ENCODE data around the gene DLG1.

DNA sequence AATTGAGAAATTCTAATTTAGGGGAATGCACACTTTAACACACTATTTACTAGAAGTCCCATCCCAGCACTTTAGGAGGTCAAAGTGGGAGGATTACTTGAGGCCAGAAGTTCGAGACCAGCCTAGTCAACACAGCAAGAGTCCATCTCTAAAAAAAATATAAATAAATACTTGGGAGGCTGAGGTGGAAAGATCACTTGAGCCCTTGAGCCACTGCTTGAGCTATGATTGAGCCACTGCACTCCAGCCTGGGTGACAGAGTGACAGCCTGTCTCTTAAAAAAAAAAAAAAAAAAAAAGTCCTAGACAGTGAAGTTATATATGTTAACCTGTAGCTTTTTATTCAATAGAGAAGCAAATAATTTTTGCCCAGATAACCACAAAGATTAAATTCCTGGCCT, 69.2 kb downstream of the DLG1 start:
- TF ChIP-seq, protein P1, sequence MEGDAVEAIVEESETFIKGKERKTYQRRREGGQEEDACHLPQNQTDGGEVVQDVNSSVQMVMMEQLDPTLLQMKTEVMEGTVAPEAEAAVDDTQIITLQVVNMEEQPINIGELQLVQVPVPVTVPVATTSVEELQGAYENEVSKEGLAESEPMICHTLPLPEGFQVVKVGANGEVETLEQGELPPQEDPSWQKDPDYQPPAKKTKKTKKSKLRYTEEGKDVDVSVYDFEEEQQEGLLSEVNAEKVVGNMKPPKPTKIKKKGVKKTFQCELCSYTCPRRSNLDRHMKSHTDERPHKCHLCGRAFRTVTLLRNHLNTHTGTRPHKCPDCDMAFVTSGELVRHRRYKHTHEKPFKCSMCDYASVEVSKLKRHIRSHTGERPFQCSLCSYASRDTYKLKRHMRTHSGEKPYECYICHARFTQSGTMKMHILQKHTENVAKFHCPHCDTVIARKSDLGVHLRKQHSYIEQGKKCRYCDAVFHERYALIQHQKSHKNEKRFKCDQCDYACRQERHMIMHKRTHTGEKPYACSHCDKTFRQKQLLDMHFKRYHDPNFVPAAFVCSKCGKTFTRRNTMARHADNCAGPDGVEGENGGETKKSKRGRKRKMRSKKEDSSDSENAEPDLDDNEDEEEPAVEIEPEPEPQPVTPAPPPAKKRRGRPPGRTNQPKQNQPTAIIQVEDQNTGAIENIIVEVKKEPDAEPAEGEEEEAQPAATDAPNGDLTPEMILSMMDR (IDR thresholded peaks at IDR 0.05; ENCODE audit: poor library complexity), result no peak
- no peak for TF ChIP-seq EZH2 (IDR thresholded peaks at IDR 0.05; ENCODE audit: borderline replicate concordance)
